NAMALWA (cell line): Measurements from ENCODE around the gene SERPINA5.
"Not testable (repeated sequence)": the region's sequence is repeated elsewhere in the genome, so short reads cannot be mapped to it uniquely, and the experiment has no call there.

Source experiments
- DNase-seq: peaks from one replicate; pipeline ENCODE4 v3.0.0-alpha.2; 2015; ENCODE audit warnings: low spot score

The SERPINA5 gene

DNA sequence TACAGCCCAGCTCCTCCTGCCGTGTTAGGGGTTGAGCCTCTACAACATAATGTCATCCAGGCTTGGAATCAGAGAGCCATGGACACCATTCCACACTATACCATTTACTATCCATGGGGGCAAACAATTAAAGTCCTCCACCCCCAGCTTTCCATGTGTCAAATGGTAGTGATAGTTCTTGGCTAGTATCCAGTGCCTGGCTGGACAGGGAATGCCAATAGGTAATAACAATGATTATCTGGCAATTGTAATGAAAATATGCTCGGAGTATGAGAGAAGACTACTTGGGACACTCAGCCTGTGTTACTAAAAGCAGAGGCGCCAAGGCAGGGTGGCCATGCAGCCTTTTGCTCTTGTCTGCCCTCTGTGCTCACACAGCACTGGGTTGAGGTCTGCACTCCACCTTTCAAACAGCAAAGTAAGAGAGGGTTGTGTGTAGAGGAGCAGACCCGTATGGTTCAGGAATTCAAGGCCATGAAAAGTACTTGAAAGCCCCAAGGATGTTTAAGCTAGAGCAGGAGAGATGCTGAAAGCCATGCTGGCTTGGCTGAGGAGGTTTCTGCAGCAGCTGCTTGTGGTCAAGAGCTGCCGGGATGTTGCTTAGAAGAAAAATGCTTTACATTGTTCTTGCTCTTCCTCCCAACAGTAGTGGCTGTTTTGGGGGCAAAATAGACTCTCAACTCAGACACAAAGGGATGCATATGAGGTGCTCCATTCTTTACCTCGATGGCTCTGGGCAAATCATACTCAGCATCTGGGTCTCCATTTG, 41.6 kb downstream of the SERPINA5 start:
- no peak for DNase-seq

DNA sequence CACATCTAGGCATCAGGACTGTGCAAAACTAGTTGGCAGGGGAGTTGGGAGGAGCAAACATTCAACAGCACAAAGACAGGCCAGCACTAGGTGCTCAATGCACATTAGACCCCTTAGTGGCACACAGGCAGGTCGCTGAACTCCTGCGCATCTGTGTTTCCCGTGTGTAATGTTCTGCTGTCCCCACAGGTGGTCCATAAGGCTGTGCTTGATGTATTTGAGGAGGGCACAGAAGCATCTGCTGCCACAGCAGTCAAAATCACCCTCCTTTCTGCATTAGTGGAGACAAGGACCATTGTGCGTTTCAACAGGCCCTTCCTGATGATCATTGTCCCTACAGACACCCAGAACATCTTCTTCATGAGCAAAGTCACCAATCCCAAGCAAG, 42.2 kb downstream of the SERPINA5 start:
- no peak for DNase-seq

DNA sequence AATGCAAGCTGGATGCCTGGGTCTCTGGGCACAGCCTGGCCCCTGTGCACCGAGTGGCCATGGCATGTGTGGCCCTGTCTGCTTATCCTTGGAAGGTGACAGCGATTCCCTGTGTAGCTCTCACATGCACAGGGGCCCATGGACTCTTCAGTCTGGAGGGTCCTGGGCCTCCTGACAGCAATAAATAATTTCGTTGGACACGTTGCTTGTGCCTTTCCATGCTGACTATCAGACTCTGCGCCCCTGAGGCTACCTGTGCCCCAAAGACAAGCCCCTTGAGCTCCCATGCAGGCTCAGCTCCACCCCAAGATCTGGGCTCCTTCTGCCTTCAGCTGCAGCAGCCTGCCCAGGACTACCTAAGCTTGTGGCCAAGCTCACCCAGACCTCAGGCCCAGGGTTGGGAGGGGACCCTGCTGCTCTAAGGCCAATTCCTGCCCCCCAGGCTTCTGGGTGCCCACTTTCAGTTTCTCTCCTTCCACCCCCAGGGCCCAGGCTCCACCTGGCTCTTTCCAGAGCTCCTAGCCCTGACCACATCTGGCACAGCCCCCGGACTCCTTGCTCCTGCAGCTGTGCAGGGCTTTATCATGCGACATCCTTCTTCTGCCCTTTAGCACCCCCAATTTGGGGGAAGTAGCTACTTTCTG, 42.8 kb downstream of the SERPINA5 start:
- DNase-seq: no peak

DNA sequence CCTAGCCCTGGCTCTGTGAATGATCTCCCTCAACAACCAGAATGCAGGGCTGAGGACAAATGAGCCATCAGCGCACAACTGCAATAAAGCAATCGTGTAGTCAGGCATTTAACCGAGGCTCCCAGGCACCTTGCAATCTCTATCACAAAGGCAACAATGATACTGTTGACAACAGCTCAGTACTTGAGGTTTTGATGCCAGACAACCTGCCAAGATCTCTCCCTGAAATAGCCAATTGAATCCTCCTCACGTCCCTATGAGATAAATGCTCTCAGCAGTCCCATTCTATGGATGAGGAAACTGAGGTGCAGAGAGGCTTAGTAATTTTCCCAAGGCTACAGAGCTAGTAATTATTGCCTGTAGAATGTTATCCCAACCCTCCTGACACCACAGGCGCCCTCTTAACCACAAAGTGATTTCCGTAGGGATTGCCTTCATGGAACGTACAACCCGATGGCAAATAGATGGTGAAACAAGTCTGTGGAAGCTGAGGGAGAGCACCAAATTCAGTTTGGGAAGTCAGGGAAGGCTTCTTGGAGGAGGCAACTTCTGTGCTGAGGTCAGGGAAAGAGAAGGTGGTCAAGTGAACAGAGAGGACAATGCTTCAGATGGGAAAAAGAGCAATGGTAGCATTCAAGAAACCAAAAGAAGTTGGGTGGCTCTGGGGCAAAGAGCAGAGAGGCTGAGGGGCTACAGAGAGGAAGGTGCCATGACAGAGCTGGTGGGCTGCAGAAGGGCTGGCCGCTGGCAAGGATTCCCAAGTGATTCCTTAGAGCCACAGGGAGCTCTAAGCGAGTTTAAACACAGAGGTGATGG, 43.5 kb downstream of the SERPINA5 start:
- no peak for DNase-seq

DNA sequence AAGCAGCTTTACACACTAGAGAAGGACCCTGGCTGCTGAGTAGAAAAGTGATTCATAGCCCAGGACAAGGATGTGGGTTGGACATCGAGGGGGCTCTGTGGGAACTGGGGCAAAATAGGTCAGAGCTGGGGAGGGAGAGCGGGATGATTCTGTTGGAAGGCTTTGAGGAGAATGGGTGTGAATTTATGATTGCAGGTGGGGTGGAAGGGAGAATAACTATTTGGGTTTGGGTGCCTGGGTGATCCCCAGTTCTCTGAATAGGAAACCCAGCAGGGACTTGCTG, 44.1 kb downstream of the SERPINA5 start:
- DNase-seq: no peak

DNA sequence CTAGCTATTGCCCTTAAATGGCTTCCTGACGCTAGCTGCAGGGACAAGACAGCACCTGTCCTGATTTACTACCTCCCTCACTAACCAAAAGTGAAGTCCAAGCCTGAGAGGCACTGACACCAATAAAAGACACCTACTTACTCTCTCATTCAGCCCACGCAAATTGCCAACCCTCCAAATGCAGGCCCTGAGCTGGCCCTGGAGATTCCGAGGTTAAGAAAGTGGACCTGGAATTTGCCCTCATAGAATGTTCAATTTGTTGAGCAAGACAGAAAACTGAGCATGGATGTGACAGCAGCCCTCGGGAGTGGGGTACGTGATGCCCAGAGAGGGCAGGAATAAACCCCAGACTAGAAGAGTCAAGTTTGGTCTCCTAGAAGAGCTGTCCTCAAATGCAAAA, 47.4 kb downstream of the SERPINA5 start:
- DNase-seq: no peak

DNA sequence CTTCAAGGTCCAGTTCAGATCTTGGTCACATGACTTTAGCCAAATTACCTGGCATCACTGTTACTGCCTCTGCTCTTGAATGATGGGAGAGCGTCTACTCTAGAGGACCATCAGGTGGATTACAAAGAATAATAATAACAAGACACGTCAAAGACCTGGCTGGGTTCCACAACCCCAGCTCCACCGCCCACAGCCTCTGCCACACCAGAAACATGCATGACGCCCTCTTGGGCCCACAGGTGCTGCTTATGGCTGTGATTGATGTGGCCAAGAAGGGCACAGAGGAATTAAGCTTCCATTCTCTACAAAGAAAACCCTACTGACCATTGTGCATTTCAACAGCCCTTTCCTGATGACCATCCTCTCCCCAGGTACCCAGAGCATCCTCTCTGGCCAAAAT, 49.2 kb downstream of the SERPINA5 start:
- no peak for DNase-seq

DNA sequence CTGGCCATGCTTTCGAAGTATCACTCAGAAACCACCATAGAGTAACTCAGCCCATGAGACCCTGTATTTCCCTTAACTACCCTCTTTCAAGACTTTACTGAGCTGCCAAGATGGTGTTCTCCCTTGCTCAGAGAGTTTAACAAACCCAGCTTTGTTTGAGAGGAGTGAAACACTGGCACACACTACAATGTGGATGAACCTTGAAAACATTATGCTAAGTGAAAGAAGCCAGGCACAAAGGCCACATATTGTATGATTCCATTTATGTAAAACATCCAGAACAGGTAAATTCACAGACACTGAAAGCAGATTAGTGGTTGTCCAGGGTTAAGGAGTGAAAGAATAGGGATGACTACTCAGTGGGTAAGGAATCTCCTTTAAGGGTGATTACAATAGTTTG, 49.8 kb downstream of the SERPINA5 start:
- DNase-seq: no peak

DNA sequence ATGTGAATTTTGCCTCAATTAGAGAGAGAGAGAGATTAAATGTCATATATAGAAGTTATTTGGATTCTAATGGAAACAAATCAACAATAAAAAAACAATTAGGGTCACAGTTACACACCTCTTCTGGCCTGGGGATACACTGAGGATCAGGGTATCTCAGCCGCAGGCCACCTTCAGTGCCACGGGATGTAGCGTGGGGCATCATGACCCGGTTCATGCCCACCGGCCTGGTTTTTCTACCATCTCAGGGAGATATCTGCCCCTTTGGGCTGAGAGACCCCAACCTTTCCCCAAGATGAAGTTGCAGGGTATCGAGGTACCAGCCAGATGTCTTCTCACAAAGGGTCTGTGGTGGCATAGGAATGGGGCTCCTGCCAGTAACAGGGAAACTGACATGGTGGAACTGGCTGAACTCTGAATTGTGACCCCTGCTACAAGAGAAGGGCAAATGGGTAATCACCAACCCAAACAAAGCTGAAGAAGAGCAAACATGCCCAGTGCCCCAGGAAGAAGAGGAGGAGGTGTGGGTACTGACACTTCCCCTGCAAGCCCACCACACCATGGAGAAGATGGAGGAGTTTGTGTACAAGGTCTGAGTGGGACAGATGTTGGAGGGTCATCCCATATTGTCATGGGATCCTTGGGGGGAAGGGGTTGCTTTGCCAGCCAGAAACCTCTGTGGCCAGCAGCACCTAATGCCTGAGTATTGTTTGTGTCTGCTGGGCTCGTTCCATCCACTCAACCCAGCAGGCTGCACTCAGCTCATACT, 50.5 kb downstream of the SERPINA5 start:
- DNase-seq: no peak

DNA sequence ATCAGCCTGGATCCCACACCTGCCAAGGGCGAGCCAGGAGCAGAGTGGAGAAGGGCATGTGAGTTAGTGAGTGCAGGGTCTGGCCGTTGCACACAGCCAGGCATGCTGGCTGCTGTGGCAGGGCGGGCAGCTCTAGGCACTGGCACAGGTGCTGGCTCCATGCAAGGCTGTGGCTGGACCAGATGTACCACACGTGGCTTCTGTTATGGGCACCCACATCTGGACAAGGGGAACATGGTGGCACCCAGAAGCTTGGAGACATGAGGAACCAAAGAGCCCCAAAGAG, 51.0 kb downstream of the SERPINA5 start:
- DNase-seq: no peak

DNA sequence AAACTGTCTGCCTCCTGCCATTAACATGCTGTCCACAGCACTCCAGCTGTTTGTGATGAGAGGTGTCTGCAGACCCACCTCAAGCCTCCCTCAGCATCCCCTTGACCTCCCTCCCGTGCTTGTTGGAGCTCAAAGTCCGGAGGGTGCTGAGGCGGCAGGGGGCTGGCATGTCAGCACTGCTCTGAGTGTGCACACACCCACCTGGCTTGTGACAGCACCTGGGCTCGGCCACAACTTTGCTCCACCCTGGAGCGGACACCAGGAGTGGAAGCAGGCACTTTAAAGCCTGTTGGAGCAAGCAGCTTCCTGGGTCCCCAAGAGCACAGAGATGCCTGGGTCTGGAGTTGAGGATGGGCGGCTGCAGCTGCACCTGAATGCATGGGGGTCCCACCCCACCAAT, 51.9 kb downstream of the SERPINA5 start:
- no peak for DNase-seq

DNA sequence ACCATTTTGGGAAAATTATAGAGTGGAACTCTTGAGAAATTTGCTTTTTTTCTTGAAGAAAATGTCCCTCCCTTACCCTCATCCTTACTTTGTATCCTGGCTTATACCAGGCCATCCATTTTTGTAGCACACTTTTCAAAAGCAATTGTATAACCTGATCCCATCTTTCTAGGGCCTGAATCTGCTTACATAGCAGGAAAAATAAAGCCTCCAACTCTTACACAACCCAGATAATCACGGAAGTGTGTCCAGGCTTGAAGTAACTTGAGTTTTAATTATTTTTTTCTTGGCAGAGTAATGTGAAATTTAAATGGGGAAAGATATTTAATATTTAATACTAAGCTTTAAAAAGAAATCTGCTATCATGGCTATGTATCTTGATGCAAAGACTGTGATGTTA, 53.9 kb downstream of the SERPINA5 start:
- no peak for DNase-seq

DNA sequence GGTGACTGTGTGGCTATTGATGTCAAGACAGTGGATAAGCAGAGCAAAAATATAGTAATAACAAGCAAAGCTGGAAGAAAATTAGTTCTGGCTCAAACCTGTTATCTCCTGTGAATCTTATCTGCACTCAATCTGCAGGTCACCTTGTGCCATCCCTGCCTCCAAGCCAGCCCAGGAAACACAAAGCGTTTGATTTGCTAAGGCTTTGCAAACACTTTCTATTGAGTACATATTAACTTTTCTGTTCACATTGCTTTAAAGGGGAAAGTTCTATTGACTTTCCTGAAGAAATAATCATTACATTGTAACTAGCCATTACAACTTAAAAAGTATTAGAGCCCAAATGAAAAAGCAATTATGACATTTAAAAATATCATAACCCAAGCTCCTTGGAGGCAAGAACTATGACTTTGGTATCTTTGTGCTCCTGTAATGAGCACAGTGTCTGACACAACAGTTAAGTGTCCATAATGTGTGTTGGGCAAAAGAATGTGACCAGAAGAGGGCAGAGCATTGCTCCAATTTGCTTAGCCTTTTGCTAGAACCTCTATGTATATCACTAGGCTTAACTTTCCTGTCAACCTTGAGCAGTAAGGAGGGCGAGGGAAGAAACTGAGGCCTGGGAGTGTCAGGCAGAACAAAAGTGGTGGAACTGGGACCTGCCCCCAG, 55.7 kb downstream of the SERPINA5 start:
- peak; percentile 22 for DNase-seq

DNA sequence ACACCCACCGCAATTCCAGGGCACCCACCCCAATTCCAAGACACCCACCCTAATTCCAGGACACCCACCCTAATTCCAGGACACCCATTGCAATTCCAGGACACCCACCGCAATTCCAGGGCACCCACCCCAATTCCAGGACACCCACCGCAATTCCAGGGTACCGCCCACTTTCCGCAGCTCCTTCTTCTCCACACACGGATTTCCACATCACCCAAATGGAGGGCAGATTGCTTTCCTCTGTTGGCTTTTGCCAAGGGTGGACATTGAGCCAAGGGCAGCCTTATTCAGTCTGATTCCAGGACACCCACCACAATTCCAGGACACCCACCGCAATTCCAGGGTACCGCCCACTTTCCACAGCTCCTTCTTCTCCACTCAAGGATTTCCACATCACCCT, 56.6 kb downstream of the SERPINA5 start:
- not testable (repeated sequence) for DNase-seq

DNA sequence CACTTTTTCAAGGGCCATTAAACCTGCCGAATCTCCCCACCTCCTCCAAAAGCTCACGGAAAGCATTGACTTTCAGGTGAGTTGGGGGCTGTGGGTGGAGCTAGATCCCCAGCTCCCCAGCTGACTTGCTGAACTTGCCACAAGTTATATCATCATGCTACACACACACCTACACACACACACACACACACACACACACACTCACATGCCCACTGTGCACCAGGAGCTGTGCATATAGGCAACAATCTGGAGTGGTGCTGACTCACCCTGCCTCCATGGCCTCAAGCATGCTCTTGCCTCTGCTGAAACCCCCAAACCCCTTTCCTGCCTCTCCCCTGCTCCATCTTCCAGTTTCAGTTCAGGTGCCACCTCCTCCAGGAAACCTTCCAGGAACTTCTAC, 57.1 kb downstream of the SERPINA5 start:
- DNase-seq: no peak

DNA sequence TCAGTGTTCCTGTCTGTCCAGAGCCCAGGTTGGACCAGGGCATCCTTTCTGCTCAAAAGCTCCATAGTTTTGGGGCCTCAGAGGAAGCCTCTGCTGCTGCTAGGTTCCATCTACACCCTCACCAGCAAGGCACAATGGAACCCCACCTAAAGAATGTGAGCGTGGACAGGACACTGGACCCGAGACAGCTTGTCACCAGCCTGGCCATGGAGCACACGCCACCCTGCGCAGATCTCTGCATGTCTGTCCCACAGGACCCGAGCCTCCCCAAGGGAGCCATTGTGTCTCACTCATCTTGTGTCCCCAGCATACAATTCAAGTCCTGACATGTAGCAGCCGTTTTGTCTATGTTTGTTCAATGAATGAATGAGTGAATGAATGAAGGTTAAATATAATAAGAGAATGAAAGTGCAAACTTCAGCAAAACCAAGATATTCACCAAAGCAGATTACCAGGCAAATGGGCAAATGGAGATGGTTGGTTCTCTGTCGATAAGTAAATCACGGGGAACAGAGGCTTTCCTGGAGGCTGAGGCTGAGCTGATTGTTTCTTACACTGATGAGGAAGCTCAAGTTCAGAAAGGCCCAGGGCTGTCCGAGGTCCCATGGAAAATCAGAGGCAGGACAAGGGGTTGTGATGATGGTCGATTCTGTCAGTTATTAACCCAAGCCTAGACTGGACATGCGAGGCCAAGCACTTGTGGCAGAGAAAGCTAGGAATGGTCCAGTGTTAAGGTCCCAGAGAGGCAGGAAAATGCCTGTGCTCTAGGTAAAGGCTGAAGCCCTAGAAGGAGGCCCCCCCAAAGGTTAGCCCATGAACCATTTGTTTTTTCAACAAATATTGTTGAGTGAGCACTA, 58.0 kb downstream of the SERPINA5 start:
- DNase-seq: no peak

DNA sequence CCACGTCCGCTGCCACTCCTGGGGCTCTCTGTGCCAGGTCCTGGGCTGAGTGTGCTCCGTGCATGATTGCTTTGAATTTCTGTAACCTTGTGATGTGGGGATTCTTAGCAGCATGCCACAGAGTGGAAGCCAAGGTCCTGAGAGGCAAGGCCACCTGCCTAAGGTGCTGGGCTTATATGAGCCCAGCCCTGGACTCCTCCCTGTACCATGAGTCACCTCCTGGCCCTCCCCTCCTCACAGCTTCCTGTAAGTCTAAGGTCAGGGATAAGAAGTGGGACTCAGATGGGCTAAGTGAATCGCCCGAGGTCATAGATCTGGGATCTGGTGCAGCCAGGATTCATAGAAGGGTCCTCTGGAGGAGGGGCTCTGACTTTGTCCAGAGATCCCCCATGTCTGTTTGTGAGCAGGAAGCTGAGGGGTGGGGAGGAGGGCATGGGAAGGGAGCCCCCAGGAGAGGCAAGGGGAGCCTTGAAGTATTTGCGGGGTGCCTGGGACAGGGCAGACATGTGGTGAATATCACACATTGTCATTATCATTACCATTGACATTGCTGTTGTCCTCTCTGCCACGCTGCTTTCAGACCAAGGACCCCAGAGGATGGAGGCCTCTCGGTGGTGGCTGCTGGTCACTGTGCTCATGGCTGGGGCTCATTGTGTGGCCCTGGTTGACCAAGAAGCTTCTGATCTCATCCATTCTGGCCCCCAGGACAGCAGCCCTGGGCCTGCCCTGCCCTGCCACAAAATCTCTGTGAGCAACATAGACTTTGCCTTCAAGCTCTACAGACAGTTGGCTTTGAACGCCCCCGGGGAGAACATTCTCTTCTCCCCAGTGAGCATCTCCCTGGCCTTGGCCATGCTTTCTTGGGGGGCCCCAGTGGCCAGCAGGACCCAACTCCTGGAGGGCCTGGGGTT, 59.8 kb downstream of the SERPINA5 start:
- DNase-seq: no peak

DNA sequence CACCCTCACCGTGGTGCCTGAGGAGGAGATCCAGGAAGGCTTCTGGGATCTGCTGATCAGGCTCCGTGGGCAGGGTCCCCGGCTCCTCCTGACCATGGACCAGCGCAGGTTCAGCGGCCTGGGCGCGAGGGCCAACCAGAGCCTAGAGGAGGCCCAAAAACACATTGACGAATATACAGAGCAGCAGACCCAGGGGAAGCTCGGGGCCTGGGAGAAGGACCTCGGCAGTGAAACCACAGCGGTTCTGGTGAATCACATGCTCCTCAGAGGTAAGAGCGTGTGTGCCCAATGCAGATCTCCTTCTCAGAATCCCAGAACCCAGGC, 60.4 kb downstream of the SERPINA5 start:
- DNase-seq: no peak
